Keratinocyte (primary cell): ENCODE measurements around the gene TFAP2E. TPM values are rescaled to one million over a fixed set of nuclear protein-coding genes. Genes with fewer than 3 reads are reported as not detected.

Experiments used
- DNase-seq: peaks from one replicate; pipeline ENCODE4 v3.0.0-alpha.2; 2011; ENCODE audit warnings: low read depth, missing footprints, low spot score
- FAIRE-seq: peaks from 2 replicates; lab custom pipeline; 2011; peaks lifted over from hg19 to GRCh38; lab: Jason Lieb, UNC
- H2AFZ ChIP-seq: 2 replicates; pipeline ENCODE4 v1.6.0; 2012; ENCODE audit warnings: low read length, control low read depth, inconsistent platforms; ENCODE audit not compliant: control insufficient read depth
- H3K27ac ChIP-seq: 2 replicates; pipeline ENCODE4 v1.5.1; 2011; ENCODE audit warnings: low read length; ENCODE audit not compliant: control insufficient read depth, insufficient read depth
- H3K27me3 ChIP-seq: 3 replicates; pipeline ENCODE4 v1.6.0; 2011; ENCODE audit warnings: low read length; ENCODE audit not compliant: control insufficient read depth, insufficient read depth; ENCODE audit errors: extremely low read depth
- H3K36me3 ChIP-seq, 2 experiments: 2 replicates in 1 of 2; 3 replicates in 1 of 2; pipeline ENCODE4 v1.5.1; 2011; ENCODE audit warnings: low read length in 2 of 2, mild to moderate bottlenecking in 1 of 2; ENCODE audit not compliant: control insufficient read depth in 2 of 2, insufficient read depth in 2 of 2; ENCODE audit errors: extremely low read depth in 1 of 2
- H3K4me1 ChIP-seq: 3 replicates; pipeline ENCODE4 v1.5.1; 2011; ENCODE audit warnings: low read length; ENCODE audit not compliant: control insufficient read depth, insufficient read depth; ENCODE audit errors: extremely low read depth
- H3K4me2 ChIP-seq: 3 replicates; pipeline ENCODE4 v1.6.0; 2011; ENCODE audit warnings: low read depth, low read length; ENCODE audit not compliant: control insufficient read depth, insufficient read depth; ENCODE audit errors: extremely low read depth
- H3K4me3 ChIP-seq, 3 experiments: fragments of 200-600 bp in 1 of 3; sonication (generic) in 1 of 3; 2 replicates in 2 of 3; 3 replicates in 1 of 3; pipeline ENCODE4 v1.5.1; 2011 to 2016; ENCODE audit warnings: low read length in 3 of 3, mild to moderate bottlenecking in 3 of 3, control low read depth in 2 of 3, inconsistent platforms in 1 of 3, low read depth in 1 of 3, mixed read lengths in 1 of 3, mixed run types in 1 of 3, moderate library complexity in 1 of 3; ENCODE audit not compliant: control insufficient read depth in 2 of 3, insufficient read depth in 2 of 3; ENCODE audit errors: extremely low read depth in 1 of 3
- H3K79me2 ChIP-seq: 2 replicates; pipeline ENCODE4 v1.6.0; 2012; ENCODE audit warnings: low read length; ENCODE audit not compliant: control insufficient read depth, insufficient read depth
- H3K9ac ChIP-seq: 3 replicates; pipeline ENCODE4 v1.6.0; 2011; ENCODE audit warnings: low read length; ENCODE audit not compliant: control insufficient read depth, insufficient read depth; ENCODE audit errors: extremely low read depth
- H3K9me1 ChIP-seq: 3 replicates; pipeline ENCODE4 v1.6.0; 2011; ENCODE audit warnings: low read length; ENCODE audit not compliant: control insufficient read depth, insufficient read depth; ENCODE audit errors: extremely low read depth
- H3K9me3 ChIP-seq: 2 replicates; pipeline ENCODE4 v1.5.1; 2012; ENCODE audit warnings: low read depth, low read length; ENCODE audit not compliant: control insufficient read depth
- H4K20me1 ChIP-seq: 3 replicates; pipeline ENCODE4 v1.6.0; 2011; ENCODE audit warnings: low read length; ENCODE audit not compliant: control insufficient read depth, insufficient read depth; ENCODE audit errors: extremely low read depth
- EZH2 ChIP-seq: IDR thresholded peaks from one replicate; pipeline ENCODE4 v1.6.1; 2012; ENCODE audit warnings: inconsistent platforms, mild to moderate bottlenecking, low read length, moderate library complexity
- dilution Hi-C: fragments of 300-500 bp; cut with MboI; formaldehyde crosslinking; loops from one replicate; pipeline ENCODE4 v1.7.0; 2020; ENCODE audit warnings: low sequenced_read_pairs; ENCODE audit not compliant: extremely low pct_ligation_motif_present
- polyA plus RNA-seq, 5 experiments: library from polyadenylated mRNA; depleted of rRNA in 3 of 5; stranded (reverse) in 3 of 5; stranded (forward) in 1 of 5; unstranded in 1 of 5; fragments of >200 nt; gene quantifications; 1 replicate in 1 of 5; 2 replicates in 3 of 5; 3 replicates in 1 of 5; pipeline versions ENCODE4 v1.2.1 to v1.2.3, GENCODE V29; 2011 to 2012; ENCODE audit warnings: missing spikeins in 2 of 5, low read depth in 1 of 5, low replicate concordance in 1 of 5
- TF ChIP-seq, protein P1 (sequence below), 3 experiments: IDR thresholded peaks in 1 of 3; conservative IDR thresholded peaks in 1 of 3; optimal IDR thresholded peaks in 1 of 3; 2 replicates in 2 of 3; 3 replicates in 1 of 3; pipeline versions ENCODE3 to v1.5.1; 2011; ENCODE audit warnings: low read length in 3 of 3, mild to moderate bottlenecking in 3 of 3, moderate library complexity in 2 of 3, control low read depth in 1 of 3, inconsistent platforms in 1 of 3; ENCODE audit not compliant: insufficient read depth in 2 of 3; ENCODE audit errors: extremely low read depth in 1 of 3

Gene TFAP2E
- polyA plus RNA-seq, 1 donor (not counting 4 experiments of a cell fraction or from before 2014, with no cell fraction given): 0.26 TPM

DNA sequence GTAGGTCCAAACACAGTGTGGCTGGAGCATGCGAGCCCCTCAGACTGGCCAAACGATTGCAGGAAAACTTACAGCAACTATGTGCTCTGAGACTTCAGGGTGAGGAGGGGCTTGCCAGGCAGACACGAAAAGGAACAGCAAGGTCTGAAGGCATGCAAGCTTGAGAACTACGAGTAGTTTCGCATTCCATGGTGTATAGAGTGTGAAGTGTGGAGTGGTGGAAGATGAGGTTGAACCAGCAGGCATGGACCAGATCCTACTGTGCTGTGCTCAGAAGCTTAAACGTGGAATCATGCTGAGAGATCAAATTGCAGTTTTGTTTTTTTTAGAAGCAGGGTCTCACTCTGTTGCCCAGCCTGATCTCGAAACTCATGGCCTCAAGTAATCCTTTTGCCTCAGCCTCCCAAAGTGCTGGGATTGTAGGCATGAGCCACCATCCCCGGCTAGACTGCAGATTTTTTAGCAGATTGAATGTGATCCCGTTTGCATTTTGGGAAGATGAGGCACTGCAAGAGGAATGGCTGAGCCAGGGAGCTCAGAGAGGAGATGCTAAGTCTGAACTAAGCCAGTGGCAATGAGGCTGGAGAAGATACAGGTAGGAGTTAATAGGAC, 5.1 kb upstream of the TFAP2E start:
- FAIRE-seq: no peak

DNA sequence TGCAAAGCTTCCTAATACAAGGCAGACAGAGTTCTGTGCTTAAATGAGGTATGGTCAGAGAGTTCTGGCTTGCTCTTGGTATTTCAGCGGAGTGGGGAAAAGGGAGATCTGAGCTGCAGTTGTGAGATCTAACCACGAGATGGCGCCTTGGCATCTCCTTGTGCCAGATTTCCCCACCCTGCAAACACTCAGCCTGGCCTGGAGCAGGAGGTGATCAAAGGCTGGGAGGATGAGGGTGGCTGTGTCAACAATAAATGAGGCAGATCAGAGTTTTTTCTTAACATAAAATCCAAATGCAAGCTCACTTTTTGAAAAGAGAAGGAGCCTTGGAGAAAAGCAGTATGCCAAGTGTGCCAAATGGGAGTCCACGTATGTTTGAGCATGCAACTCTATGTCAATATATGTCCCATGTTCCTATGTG, 4.1 kb upstream of the TFAP2E start:
- Histone ChIP-seq H3K4me3 (no peak overlapping the region), H3K4me2 (no peak overlapping the region), H3K9me3 (no peaks in the 10 kb centered on the region), H3K27me3 (peaks cover 9% of the 10 kb centered on the region), H3K27ac (no peak overlapping the region), H3K79me2 (no peaks in the 10 kb centered on the region), H2AFZ (no peak overlapping the region), H3K4me1 (peaks cover 35% of the 10 kb centered on the region), H3K9ac (no peak overlapping the region), H3K9me1 (no peaks in the 10 kb centered on the region), H4K20me1 (peaks cover 3% of the 10 kb centered on the region), H3K36me3 (peaks cover 2 to 3% of the 10 kb centered on the region in 2 experiments)
- dilution Hi-C loops: no loop called here
- DNase-seq: no peak
- FAIRE-seq: peak; percentile 79
- TF ChIP-seq EZH2: no peak
- TF ChIP-seq, protein P1, sequence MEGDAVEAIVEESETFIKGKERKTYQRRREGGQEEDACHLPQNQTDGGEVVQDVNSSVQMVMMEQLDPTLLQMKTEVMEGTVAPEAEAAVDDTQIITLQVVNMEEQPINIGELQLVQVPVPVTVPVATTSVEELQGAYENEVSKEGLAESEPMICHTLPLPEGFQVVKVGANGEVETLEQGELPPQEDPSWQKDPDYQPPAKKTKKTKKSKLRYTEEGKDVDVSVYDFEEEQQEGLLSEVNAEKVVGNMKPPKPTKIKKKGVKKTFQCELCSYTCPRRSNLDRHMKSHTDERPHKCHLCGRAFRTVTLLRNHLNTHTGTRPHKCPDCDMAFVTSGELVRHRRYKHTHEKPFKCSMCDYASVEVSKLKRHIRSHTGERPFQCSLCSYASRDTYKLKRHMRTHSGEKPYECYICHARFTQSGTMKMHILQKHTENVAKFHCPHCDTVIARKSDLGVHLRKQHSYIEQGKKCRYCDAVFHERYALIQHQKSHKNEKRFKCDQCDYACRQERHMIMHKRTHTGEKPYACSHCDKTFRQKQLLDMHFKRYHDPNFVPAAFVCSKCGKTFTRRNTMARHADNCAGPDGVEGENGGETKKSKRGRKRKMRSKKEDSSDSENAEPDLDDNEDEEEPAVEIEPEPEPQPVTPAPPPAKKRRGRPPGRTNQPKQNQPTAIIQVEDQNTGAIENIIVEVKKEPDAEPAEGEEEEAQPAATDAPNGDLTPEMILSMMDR (optimal IDR thresholded peaks at IDR 0.05 in 1 of 3, IDR thresholded peaks at IDR 0.05 in 1 of 3, conservative IDR thresholded peaks at IDR 0.05 in 1 of 3; ENCODE audit: extremely low read depth in 1 of 3, insufficient read depth in 2 of 3, low read length in 3 of 3): peak; percentile 87 to 97 (median 96)

More for the DNA sequence above, 5.1 kb upstream of the TFAP2E start:
- Histone ChIP-seq H2AFZ (no peak overlapping the region), H3K9me3 (no peaks in the 10 kb centered on the region), H3K9ac (no peak overlapping the region), H3K9me1 (no peaks in the 10 kb centered on the region), H3K27ac (no peak overlapping the region), H3K79me2 (no peaks in the 10 kb centered on the region), H3K36me3 (peaks cover 3 to 4% of the 10 kb centered on the region in 2 experiments), H3K4me3 (no peak overlapping the region), H4K20me1 (peaks cover 5% of the 10 kb centered on the region), H3K27me3 (no peaks in the 10 kb centered on the region), H3K4me1 (peaks cover 39% of the 10 kb centered on the region), H3K4me2 (no peak overlapping the region)
- DNase-seq: no peak
- TF ChIP-seq, protein P1 (optimal IDR thresholded peaks at IDR 0.05 in 1 of 3, IDR thresholded peaks at IDR 0.05 in 1 of 3, conservative IDR thresholded peaks at IDR 0.05 in 1 of 3; ENCODE audit: extremely low read depth in 1 of 3, insufficient read depth in 2 of 3, low read length in 3 of 3): no peak
- TF ChIP-seq EZH2: no peak
- dilution Hi-C loops: no loop called here
